Measurements from ENCODE around the gene E2F1.

Gene E2F1

DNA sequence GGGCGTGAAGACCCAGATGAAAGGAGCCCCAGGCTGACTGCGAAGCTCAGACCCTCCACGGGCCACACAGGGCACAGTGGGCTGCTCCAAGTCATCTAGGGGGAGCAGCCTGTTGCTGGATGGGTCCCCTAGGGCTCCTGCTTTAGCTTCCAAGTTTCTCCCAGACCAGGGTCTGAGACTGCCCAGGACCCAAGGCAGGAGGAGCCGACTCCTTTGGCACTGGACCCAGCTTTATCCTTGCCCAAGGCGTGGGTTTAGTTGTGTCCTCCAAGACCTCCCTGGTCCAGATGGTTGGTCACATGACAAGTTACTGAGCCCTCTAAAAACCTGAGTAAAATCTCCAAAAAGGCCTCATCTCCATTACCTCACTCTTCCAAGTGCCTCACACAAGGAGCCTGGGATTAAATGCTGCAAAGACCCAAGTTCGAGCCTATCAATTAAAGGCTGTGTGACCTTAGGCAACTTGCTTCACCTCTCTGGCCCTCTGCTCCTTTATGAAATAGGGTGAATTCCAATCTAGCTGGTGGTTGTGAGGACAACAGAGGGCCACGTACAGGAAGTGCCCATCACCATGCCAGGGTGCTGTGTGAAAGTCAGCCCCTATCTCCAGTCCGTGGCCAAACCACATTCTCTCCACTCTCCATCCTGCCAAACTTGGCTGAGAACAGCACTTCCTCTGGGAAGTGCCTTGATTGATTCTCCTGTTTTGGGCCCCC lies 14.5 kb downstream of the E2F1 start:
- no peak for DNase-seq (ENCODE audit: low read depth)

DNA sequence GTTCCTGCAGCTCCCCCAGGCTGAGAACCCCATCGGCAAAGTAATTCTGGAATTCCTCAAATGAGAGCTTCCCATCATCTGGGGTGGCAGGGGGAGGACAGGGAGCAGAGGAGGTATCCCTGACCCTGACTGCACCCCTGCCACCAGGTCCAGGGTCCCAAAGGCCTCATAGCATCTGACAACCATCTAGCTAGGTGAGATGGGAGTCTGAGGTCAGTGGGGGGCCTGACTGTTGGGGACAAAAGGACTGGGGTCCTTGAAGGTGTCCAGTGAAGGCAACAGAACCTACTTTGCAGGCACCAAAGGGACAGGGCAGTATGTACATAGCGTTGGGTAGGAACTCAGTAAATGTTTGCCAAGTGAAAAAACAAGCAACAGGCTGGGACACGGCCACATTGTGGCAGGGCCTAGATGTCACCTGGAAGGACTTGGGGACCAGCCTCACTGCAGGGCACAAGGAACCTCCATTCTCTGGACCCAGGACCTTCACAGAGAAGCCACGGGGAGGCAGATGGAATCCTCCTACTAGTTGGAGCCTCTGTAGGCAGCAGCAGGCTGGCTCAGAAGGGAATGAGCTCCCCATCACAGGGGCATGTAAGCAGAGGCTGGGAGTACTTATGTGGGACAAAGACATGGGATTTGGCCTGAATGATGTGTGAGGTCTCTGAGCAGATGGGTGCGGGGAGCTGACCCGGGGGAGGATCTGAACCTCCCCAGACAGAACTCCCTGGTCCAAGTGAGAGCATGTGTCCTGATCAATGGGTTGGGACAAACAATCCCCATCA lies 15.3 kb downstream of the E2F1 start:
- no peak for DNase-seq (ENCODE audit: low read depth)

DNA sequence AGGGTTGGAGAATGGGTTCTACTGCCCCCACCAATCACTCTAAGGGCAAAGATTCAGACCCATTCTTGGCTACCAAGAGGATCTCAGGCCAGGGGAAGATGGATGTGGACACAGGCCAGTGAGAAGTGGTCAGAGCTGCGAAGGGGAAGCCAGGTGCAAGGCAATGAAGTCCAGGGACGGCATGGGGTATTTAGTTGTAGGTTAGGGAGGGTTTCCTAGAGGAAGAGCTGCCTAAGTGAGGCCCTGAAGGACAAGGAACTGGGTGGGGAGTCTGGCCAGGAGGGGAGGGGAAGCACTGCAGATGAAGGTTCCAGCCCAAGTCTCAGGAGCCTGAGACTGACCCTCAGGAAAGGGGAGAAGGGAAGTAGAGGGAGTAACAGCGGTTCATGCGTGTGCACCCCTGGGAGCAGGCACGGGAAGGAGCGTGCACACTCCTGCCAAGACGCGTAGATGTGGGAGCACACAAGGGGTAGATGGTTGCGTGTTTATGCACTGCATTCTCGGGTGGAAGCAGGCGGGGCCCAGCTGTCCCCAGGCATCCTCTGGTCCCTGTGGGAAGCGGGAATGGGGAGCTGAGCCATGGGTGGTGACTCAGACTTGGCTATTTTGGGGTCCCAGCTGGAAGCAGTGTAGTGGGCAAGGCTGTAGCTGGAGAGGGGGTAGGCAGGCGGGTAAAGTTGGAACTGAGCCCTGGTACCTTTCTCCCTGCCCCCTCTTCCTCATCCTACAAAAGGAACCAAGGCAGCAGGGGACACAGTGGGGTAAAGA lies 16.1 kb downstream of the E2F1 start:
- DNase-seq (ENCODE audit: low read depth), result no peak

DNA sequence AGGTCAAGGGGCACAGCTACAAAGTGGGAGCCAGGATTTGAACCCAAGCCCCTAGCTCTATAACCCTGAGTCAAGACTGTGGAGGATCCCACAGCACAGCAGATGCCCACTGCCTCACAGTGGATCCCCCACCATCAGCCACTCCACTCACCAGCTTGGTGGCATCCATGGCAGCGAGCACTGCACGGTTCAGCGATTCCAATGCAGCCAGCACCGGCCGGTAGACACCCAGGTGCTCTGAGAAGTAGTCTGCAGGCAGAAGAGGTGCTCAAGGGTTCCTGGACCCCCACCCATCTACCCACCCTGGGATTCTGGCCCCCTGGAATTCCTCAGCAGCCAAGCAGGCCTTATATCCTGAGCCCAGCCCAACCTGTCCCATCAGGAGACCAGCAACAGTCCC lies 17.0 kb downstream of the E2F1 start:
- DNase-seq (ENCODE audit: low read depth), result no peak

DNA sequence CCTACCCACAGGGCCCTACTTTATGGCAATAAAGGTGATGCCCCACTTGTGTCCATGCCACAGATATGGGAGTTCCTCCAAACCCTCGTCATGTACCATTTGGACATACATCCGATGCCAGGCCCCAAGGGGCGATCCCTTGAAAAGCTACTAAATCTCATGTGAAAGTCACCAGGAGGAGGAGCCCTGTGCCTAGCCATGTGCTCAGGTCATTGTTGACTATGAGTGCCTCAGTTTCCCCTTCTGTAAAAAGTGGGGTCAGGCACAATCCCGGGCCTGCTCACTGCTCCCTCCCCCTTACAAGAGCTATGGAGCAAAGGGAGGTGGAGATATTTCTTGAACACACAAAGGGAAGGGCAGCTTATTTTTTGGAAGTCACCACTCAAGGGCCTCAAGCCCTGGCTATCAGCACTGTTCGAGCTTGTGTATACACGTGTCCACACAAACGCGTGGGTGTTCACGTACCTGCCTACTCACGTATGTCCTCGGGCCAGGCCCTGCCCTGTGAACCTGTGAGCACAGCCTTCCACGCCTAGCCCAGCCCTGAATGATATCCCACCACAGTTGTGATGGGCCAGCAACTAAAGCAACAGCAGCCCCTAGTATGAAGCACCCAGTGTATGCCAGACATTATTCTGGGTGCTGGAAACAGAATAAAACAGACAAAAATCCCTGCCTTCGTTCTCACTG lies 17.6 kb downstream of the E2F1 start:
- no peak for DNase-seq (ENCODE audit: low read depth)

DNA sequence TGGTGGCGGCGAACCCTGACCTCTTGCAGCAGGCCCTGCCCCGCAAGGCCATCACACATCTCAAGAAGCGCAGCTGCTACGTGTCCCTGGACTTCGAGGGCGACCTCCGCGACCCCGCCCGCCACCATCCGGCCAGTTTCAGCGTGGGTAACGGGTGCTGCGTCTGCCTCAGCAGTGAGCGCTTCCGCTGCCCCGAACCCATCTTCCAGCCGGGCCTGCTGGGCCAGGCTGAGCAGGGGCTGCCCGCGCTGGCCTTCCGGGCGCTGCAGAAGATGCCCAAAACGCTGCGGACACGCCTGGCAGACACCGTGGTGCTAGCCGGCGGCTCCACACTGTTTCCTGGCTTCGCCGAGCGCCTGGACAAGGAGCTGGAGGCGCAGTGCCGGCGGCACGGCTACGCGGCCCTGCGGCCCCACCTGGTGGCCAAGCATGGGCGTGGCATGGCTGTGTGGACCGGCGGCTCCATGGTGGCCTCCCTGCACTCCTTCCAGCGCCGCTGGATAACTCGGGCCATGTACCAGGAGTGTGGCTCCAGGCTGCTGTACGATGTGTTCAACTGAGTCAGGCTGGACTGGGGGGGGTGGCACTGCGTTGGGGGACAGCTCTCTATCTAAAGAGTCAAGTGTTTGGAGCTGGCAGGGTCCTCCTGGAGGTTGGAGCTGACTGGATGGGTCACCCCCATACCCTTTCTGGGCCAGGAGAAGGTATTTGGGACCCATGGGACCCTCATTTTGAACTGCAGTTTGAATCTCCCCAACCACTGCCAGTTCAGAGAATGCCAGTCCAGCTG lies 18.3 kb downstream of the E2F1 start:
- DNase-seq (ENCODE audit: low read depth), result peak; percentile 62

DNA sequence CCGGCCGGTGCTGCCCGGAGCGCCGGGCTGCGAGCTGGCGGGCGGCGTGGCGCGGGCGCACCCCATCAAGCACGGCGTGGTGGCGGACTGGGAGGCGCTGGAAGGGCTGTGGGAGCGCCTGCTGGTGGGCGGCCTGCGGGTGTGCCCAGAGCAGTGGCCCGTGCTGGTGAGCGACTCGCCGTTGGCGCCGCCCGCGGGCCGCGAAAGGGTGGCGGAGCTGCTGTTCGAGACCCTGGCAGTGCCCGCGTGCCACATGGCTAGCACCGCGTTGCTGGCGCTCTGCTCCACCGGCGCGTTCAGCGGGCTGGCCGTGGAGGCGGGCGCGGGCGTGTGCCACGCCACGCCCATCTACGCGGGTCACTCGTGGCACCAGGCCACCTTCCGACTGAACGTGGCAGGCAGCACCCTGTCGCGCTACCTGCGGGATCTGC lies 18.9 kb downstream of the E2F1 start:
- DNase-seq (ENCODE audit: low read depth), result peak; percentile 30

DNA sequence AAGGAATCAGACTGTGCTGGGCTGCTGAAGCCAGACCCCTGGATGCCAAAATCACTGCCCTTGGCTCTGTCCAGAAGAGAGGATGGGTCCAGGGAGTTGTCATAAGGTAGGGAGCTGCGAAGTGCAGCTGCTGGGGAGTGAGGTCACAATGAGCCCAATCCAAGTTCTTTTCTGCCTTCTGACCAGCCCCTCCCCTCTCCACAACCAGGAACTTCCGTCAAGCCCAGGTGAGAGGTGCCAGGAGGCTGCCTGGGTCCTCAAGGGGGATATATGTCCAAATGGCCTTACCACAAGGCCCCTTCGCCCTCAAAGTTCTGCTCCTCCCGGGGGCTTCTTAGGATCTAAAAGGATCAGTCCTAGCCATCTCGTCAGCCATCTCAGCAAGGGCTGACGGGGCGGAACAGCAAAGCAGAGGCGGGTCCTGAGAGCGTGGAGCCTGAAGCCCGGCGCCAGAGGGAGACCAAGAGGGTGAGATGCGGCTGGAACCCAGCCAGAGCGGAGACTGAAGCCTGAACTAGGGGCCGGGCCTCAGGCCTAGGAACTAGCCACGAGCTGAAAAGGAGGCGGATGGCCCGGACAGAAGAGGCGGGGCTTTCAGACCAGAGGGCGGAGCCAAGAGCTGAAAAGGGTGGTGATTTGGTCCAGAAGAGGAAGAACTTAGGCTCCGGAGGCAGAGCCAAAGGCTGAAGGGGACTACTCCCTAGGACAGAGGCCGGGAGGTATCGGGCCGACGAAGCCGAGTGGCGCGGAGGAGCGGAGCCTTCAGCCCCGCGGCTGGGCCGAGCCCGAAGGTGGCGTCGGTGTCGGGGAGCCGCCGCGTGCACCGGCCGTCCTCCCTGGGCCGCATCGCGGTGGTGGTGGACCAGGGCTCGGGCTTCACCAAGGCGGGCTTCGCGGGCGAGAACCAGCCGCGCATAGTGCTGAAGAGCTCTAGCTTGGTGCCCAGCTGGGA lies 19.6 kb downstream of the E2F1 start, which contains the start of gene ACTL10:
Gene ACTL10 (plus strand): TSS at position 651 of the 952 bp plus-strand sequence. CDS start 555 bp downstream, outside the sequence.
- DNase-seq (ENCODE audit: low read depth), result peak; percentile 80

DNA sequence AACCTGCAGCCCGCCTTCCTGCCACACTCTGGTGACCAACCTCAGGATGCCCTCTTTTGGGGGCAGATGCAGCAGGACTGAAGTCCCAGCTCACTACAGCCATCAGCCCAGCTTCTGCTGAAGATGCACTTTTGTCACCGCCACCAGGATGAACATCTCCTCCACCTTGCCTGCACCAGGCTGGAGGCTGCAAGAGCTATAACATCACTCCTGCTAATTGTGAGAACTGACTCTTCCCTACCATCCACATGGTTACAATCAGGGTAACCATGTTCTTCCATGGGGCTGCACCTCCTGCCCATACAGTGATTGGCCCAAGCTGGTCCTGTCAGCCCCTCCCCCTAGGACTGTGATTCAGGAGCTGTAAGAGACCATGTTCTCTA lies 21.4 kb downstream of the E2F1 start:
- no peak for DNase-seq (ENCODE audit: low read depth)

DNA sequence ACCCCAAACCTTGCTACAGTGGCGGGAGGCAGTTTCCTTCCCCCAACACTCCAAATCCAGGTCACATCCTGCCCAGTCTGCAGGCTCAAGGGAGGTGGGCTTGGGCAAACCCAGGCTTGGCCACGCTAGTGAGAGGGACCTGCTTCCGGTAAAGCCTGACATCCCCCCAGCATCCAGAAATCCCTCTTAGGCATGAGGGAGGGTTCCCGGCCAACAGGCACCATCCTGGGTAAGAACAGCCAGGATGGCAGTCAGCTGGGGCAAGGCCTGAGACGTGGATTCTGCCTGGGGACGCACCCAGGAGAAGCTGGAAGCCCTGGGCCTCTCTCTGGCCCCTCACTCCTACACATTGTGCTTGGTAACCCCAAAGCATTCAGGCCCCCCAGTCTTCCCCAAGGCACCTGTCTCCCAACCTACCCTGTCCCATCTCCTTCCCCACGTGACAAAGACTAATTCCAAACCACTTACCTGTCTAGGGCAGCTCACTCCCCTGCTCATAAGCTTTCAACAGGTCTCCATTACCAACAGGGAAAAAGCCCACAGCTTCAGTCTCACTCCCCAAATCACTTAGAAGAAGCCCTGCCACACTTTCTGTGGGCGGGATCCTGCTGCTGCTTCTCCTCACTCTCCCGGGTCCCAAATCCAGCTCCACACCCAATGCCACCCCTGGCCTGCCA lies 22.0 kb downstream of the E2F1 start:
- DNase-seq (ENCODE audit: low read depth), result no peak

DNA sequence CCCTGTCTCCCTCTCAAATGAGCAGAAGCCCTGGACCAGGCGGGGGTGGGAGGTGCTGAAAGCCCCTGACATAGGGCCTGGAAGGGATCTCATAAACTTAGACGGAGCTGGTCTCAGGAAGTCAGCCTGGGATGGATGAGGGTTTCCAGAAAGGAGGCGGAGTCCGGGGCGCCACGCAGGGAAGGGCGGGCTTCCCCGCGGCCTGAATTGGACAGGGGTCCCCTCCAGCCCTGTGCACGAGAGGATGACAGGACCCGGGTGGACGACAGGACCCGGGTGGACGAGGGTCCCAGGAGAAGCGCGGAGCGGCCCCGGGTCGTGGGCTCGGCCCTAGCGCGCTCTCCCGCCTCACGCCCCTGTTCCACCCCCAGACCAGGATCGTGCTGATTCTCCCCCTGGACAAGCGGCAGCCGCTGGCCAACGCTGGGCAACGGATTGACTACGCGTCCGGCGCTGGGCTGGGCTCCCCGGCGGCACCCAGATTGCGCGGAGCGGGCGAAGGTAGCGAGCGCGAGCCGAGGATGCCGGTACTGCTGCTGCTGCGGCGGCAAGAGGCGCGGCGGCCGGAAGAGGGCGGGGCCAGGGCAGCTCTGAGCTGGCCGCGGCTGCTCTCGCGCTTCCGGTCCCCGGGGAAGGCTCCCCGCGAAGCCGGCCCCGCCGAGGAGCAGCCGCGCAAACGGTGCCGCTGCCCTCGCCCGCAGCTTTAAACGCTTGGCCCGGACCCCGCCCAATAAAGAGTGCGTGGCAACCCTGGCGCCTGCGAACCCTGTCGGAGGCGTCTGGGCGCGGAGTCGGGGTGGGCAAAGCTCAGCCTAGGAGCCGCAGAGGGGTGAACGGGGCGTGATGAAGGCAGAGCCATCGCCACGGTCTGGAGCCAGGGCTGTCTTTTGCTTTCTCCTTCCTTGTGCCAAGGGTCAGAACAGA lies 22.8 kb downstream of the E2F1 start:
- DNase-seq (ENCODE audit: low read depth), result peak; percentile 79

DNA sequence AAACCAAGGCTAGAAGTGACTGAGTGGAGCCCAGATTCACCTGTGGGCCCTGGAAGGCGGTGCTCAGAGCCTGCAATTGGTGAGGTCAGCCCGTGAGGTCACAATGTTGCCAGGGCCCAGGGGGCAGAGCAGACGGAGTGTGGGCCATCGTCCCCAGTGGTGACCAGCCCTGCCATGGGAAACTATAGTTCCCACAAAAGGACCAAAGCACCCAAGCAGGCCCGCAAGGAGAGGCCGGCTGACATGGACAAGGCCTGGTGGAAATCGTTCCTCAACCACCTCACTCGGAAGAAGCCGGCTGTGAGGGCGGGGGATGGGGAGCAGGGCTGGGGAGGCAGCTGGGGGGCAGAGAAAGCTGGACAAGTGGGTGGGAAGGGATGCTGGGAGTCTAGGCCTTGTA lies 24.0 kb downstream of the E2F1 start, which contains the start of gene C20orf144:
Gene C20orf144 (plus strand): TSS at position 156 of the 400 bp plus-strand sequence. CDS start 19 bp downstream, at position 175.
- no peak for DNase-seq (ENCODE audit: low read depth)

DNA sequence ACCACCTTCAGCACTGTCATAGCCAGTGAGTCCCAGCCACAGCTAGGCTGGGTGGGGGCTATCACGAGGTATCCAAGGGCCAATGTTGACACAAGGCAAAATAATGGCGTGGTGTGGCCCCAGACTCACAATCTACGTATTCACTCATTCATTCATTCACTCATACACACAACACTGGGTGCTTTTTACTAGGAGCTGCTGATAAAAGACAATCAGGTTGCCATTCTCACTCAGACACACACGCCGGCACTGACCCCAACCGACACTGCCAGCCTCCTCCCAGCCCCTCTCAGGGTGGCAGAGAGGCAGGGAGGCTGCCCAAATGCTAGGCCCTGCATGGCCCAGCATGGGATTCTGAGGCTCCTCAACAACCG lies 25.5 kb downstream of the E2F1 start:
- DNase-seq (ENCODE audit: low read depth), result no peak

DNA sequence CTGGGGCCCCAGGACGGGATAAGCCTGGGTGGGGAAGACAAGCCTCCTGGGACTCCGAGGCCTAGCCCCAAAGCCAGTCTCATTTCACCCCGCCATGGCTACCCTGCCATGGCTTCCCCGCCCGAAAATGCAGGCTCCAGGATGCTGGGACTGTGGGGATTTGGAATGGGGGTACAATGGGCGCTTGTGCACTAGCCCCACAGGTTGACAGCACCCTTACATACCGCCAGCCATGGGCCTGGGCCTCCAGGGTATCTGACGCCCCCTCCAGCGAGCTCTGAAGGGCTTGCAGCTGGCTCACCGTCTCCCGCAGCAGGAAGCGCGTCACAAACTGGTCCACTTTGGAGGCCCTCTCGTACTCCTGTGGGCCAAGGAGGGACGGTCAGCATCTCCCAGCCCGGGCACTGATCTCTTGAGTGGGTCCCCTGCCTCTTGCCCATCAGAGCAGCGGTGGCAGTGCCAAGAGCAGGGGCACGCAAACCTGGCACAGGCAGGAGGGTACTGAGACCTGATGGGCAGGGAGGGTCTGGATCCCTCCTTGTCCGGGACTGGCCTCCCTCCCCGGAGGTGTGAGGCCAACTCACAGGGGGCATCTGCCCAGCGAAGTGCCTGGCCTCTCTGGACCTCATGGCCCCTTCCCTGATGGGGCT lies 26.0 kb downstream of the E2F1 start:
- DNase-seq (ENCODE audit: low read depth), result no peak

DNA sequence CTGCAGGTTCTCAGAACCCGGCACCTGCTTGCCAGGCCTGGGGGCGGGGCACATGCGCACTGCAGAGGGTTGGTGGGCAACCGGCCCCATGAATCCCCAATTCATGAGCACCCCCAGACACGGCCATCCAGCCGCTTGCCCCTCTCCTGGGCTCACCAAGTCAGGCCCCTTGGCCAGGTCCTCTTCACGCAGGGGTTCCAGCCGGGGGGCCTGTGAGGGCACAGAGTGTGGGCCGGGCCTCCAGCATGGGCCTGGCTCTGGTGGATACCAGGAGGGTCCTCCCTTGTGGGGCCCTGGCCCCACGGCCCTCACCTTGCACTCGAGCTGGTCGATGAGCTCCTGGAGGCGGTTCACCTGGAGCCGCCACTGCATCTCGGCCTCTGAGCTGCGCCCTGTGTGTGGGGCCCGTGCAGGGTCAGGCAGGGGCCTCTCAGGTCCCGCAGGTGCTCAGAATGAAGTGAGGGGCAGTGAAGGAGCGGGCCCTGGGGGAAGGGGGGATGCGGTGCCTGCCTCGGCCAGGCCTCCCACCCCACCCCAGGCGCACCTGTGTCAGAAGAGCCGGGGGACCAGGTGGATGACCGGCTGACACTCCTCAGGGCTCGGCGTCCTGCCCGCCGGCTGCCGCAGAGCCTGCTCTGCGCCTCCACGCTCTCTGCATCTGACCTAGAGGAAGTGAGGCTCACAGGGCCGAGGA lies 26.7 kb downstream of the E2F1 start:
- DNase-seq (ENCODE audit: low read depth), result no peak

DNA sequence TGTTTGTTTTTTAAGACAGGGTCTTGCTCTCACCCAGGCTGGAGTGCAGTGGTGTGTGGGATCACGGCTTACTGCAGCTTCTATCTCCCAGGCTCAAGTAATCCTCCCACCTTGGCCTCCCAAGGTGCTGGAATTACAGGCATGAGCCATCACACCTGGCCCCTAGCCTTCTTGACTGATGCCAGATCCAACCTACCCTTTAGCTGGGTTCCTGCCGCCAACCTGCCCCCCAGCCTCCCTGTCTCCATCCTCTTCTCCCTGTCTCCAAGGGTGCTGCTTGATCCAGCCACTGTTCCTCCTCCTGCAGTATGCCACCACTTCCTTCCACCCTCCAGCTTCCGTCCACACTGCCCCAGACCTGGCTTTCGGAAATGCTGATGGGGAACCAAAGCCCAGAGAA lies 27.3 kb downstream of the E2F1 start:
- DNase-seq (ENCODE audit: low read depth), result no peak

DNA sequence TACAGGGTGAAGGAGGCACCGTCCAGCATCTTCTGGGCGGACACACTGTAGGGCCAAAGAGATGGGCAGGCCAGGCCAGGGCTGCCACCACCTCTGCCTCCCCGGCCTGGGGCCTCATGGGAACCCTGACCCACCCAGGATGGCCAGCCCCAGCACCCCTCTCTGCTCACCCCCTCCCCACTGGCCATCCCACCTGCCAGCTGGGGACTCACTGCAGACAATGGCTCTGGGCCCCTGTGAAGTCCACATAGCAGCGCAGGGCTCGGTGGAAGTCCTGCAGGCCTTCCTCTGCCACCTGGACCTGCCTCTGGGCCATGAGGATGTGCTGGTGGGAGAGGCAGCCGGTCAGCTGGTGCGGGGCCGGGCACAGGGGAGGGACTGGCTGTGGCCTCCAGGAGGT lies 27.7 kb downstream of the E2F1 start:
- no peak for DNase-seq (ENCODE audit: low read depth)

All from stimulated activated CD8-positive, alpha-beta memory T cell treated with anti-CD3 and anti-CD28 coated beads, Interleukin-4, amount 100 ng/mL, for 24 hours (primary cell).